SKM-1 treated with dmso at 0.1 percent for 144 hours (cell line): ENCODE results near the gene PLEKHG2.
"Not testable (repeated sequence)": the region's sequence is repeated elsewhere in the genome, so short reads cannot be mapped to it uniquely, and the experiment has no call there.

ENCODE experiments used
- DNase-seq: peaks from one replicate; lab custom pipeline; 2025; ENCODE audit not compliant: unreplicated experiment; lab: John Stamatoyannopoulos, UW

The PLEKHG2 gene

GRCh38 chr19:39446365-39447084, 34.1 kb downstream of the PLEKHG2 start:
- DNase-seq, result no peak

GRCh38 chr19:39448271-39448670, 35.8 kb downstream of the PLEKHG2 start:
- no peak for DNase-seq

GRCh38 chr19:39449116-39449797, 36.8 kb downstream of the PLEKHG2 start:
- DNase-seq, result no peak

- DNase-seq, result not testable (repeated sequence)
These were observed 38.8 kb downstream of the PLEKHG2 start for GRCh38 chr19:39451257-39451656.

GRCh38 chr19:39463403-39463802, 50.9 kb downstream of the PLEKHG2 start:
- DNase-seq, result no peak

GRCh38 chr19:39465956-39466747, 53.7 kb downstream of the PLEKHG2 start:
- no peak for DNase-seq

GRCh38 chr19:39467941-39468340, 55.5 kb downstream of the PLEKHG2 start:
- no peak for DNase-seq

- no peak for DNase-seq
These were observed 56.6 kb downstream of the PLEKHG2 start for GRCh38 chr19:39469036-39469435.

GRCh38 chr19:39469567-39469966, 57.1 kb downstream of the PLEKHG2 start:
- no peak for DNase-seq

- DNase-seq, result no peak
These were observed 58.4 kb downstream of the PLEKHG2 start for GRCh38 chr19:39470724-39471339.

- DNase-seq, result no peak
These were observed 59.5 kb downstream of the PLEKHG2 start for GRCh38 chr19:39471756-39472536.

GRCh38 chr19:39472746-39473442, 60.4 kb downstream of the PLEKHG2 start:
- DNase-seq, result no peak

GRCh38 chr19:39473443-39473960, 61.0 kb downstream of the PLEKHG2 start:
- DNase-seq, result no peak

GRCh38 chr19:39474139-39474620, 61.7 kb downstream of the PLEKHG2 start:
- DNase-seq, result peak; percentile 8

GRCh38 chr19:39475748-39476147, 63.3 kb downstream of the PLEKHG2 start:
- DNase-seq, result no peak
